Uterus (tissue), 2 donors: ENCODE results near the gene BTN2A1.

ENCODE experiments used
- POLR2A ChIP-seq, 2 donors: fragments of 450-650 bp; IDR thresholded peaks; one replicate each; pipeline ENCODE4 v1.6.1; 2016; ENCODE audit warnings: antibody characterized with exemption in 2 of 2, mild to moderate bottlenecking in 1 of 2, moderate library complexity in 1 of 2
- TF ChIP-seq, protein P1 (sequence below), 4 experiments: fragments of 200-600 bp in 2 of 4; fragments of 450-650 bp in 2 of 4; sonication (generic) in 2 of 4; IDR thresholded peaks; one replicate each; pipeline ENCODE4 v1.5.1; 2016 to 2019; ENCODE audit warnings: antibody characterized with exemption in 4 of 4, mild to moderate bottlenecking in 2 of 4, moderate library complexity in 1 of 4

DNA sequence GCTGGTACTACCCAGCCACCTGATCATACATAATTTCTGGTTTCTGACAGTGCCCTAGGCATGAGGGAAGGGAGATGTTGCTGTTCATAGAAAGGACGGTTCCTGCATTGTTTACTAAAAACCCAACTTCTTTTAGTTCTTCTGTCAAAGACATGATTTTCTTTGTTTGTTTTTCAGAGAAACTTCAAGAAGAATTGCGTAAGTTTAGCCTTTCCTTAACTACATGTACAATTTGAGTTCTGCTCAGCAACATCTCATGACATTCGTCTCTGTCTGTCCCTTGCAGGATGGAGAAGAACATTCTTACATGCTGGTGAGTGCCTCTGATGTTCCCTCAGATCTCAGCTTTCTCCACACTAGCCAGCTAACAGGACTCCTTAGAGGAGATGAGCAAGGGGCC is 8.0 kb downstream of the BTN2A1 start:
- TF ChIP-seq, protein P1, sequence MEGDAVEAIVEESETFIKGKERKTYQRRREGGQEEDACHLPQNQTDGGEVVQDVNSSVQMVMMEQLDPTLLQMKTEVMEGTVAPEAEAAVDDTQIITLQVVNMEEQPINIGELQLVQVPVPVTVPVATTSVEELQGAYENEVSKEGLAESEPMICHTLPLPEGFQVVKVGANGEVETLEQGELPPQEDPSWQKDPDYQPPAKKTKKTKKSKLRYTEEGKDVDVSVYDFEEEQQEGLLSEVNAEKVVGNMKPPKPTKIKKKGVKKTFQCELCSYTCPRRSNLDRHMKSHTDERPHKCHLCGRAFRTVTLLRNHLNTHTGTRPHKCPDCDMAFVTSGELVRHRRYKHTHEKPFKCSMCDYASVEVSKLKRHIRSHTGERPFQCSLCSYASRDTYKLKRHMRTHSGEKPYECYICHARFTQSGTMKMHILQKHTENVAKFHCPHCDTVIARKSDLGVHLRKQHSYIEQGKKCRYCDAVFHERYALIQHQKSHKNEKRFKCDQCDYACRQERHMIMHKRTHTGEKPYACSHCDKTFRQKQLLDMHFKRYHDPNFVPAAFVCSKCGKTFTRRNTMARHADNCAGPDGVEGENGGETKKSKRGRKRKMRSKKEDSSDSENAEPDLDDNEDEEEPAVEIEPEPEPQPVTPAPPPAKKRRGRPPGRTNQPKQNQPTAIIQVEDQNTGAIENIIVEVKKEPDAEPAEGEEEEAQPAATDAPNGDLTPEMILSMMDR (IDR thresholded peaks at IDR 0.05) = no peak
- no peak for TF ChIP-seq POLR2A (IDR thresholded peaks at IDR 0.05)
